RWPE2 (cell line): ENCODE data around the gene DNASE1L1.

ENCODE experiments used
- ATAC-seq: fragments of 200-7000 bp; cut with Tn5 transposase; 3 replicates; pipeline ENCODE4 v1.9.1; 2021; ENCODE audit warnings: low read depth
- DNase-seq: peaks from one replicate; pipeline ENCODE4 v3.0.0-alpha.2; 2020; ENCODE audit warnings: low spot score
- H3K27ac ChIP-seq: fragments of 450-650 bp; 2 replicates; pipeline ENCODE4 v1.5.1; 2017; ENCODE audit warnings: mild to moderate bottlenecking; ENCODE audit not compliant: poor library complexity, severe bottlenecking
- H3K27me3 ChIP-seq: fragments of 250-450 bp; sonication (Bioruptor Pico); 2 replicates; pipeline ENCODE4 v1.5.1; 2021; ENCODE audit warnings: mild to moderate bottlenecking, moderate library complexity; ENCODE audit not compliant: insufficient read depth, poor library complexity, severe bottlenecking
- H3K36me3 ChIP-seq: fragments of 250-450 bp; sonication (Bioruptor Pico); 2 replicates; pipeline ENCODE4 v1.5.1; 2020; ENCODE audit warnings: low read depth, mild to moderate bottlenecking, moderate library complexity
- H3K4me1 ChIP-seq: fragments of 250-450 bp; sonication (Bioruptor Pico); 2 replicates; pipeline ENCODE4 v1.5.1; 2021; ENCODE audit warnings: mild to moderate bottlenecking, moderate library complexity; ENCODE audit not compliant: insufficient read depth, poor library complexity, severe bottlenecking
- H3K4me3 ChIP-seq: fragments of 250-450 bp; sonication (Bioruptor Pico); 2 replicates; pipeline ENCODE4 v1.5.1; 2021; ENCODE audit warnings: mild to moderate bottlenecking, moderate library complexity; ENCODE audit not compliant: severe bottlenecking
- H3K9me3 ChIP-seq: fragments of 250-450 bp; sonication (Bioruptor Pico); 2 replicates; pipeline ENCODE4 v1.5.1; 2021; ENCODE audit warnings: mild to moderate bottlenecking, moderate library complexity; ENCODE audit not compliant: severe bottlenecking
- CTCF ChIP-seq: fragments of 450-650 bp; IDR thresholded peaks from one replicate; pipeline ENCODE4 v1.5.1; 2017; ENCODE audit warnings: mild to moderate bottlenecking, moderate library complexity; ENCODE audit not compliant: poor library complexity, severe bottlenecking

Gene DNASE1L1

DNA sequence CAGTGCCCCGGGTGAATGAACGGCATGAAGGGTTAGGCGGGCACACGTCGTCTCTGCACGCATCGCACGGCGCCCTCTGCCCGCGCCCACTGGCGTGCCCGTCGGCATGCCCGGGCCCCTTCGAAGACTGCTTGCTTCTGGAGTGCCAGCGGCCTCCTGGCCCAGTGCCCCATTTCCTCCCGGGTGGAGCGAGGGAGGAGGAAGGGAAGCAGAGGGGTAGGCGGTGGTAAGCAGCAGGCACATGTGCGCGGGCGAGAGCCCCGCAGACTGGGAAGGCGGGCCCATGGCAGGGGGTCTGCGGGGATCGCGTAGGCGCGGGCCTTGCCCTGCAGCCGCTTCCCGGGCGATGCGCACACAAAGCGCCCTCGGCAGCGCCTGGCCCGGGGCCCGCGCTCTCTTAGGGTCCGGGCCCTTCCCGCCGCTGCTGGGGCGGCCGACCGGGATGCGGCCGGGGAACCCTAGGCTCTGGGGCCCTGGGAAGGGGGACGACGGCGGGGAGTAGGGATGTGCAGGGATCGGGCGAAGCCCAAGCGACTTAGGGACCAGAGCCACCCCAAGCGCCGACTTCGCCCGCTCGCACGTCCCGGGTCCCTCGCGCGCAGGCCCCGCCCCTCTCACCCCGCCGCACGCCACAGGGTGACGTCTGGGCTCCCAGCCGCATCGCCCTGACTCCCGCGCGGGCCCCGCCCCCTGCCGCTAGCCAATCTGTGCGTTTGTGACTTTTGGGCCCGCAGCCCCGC lies 30.8 kb downstream of the DNASE1L1 start:
- no peak for TF ChIP-seq CTCF
- H3K9me3 ChIP-seq: no peaks in the 10 kb centered on the region
- H3K27me3 ChIP-seq: no peaks in the 10 kb centered on the region
- peak; percentile 2; the same call in 2 of the 3 replicates for ATAC-seq
- H3K27ac ChIP-seq: peak overlapping the region; percentile 83
- no peak for DNase-seq
- H3K4me3 ChIP-seq: peak overlapping the region; percentile 41
- H3K36me3 ChIP-seq: peaks cover 24% of the 10 kb centered on the region
- H3K4me1 ChIP-seq: peaks cover 10% of the 10 kb centered on the region

DNA sequence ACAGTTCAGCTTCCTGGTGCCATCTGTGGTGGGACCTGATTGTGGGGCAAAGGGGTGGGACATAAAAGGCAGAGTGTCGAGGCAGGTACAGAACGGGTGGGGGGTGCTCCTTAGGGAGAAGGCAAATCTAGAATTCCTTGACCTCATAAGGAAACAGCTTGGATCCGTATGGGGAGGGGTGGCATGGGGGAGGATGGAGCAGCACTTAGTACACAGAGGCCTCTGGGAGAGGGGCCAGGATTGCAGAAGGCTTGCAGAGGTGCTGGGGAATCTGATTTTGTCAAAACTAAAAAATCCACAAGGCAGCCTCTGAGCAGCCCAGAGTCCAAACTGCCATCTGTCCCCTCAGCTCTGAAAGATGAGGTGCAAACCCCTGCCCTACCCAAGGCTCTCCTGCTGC lies 32.3 kb downstream of the DNASE1L1 start:
- no peak overlapping the region for H3K4me3 ChIP-seq
- peaks cover 6% of the 10 kb centered on the region for H3K4me1 ChIP-seq
- no peak for DNase-seq
- peaks cover 15% of the 10 kb centered on the region for H3K36me3 ChIP-seq
- H3K9me3 ChIP-seq: no peaks in the 10 kb centered on the region
- no peaks in the 10 kb centered on the region for H3K27me3 ChIP-seq
- H3K27ac ChIP-seq: peak overlapping the region; percentile 83
- no peak for ATAC-seq
- TF ChIP-seq CTCF: no peak

DNA sequence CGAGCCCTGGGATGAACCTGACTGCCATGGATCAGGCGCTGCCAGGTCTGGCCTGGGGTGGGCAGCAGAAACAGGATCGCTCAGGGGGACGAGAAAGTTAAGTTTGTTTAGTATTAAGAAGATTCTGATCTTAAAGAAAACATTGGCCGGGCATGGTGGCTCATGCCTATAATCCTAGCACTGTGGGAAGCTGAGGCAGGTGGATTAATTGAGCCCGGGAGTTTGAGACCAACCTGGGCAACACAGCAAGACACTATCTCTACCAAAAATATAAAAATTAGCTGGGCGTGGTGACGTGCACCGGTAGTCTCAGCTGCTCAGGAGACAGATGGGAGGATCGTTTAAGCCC lies 33.9 kb downstream of the DNASE1L1 start:
- DNase-seq (no peak), ATAC-seq (no peak)
- Histone ChIP-seq H3K27me3 (no peaks in the 10 kb centered on the region), H3K27ac (peak overlapping the region; percentile 97), H3K36me3 (peaks cover 6% of the 10 kb centered on the region), H3K9me3 (no peaks in the 10 kb centered on the region), H3K4me1 (peaks cover 6% of the 10 kb centered on the region), H3K4me3 (peak overlapping the region; percentile 45)
- TF ChIP-seq CTCF: no peak

GRCh38 chrX:154374313-154375155 lies 34.5 kb downstream of the DNASE1L1 start, which contains the start of gene FLNA:
TSS of gene FLNA (minus strand) at chrX:154374634. CDS start at chrX:154371245, 3,389 bp downstream.
- peaks cover 6% of the 10 kb centered on the region for H3K4me1 ChIP-seq
- H3K9me3 ChIP-seq: no peaks in the 10 kb centered on the region
- no peak for TF ChIP-seq CTCF
- H3K4me3 ChIP-seq: peak within 1 kb of the TSS; percentile 45
- peaks cover 9% of the 10 kb centered on the region for H3K36me3 ChIP-seq
- ATAC-seq: no peak
- no peak for DNase-seq
- no peaks in the 10 kb centered on the region for H3K27me3 ChIP-seq
- peak within 1 kb of the TSS; percentile 97 for H3K27ac ChIP-seq
